Stimulated activated naive CD4-positive, alpha-beta T cell (primary cell): ENCODE data around the gene AKT1.

Experiments used
- DNase-seq, 6 experiments: peaks; one replicate each; lab custom pipeline; 2025; lab: John Stamatoyannopoulos, UW

The AKT1 gene

DNA sequence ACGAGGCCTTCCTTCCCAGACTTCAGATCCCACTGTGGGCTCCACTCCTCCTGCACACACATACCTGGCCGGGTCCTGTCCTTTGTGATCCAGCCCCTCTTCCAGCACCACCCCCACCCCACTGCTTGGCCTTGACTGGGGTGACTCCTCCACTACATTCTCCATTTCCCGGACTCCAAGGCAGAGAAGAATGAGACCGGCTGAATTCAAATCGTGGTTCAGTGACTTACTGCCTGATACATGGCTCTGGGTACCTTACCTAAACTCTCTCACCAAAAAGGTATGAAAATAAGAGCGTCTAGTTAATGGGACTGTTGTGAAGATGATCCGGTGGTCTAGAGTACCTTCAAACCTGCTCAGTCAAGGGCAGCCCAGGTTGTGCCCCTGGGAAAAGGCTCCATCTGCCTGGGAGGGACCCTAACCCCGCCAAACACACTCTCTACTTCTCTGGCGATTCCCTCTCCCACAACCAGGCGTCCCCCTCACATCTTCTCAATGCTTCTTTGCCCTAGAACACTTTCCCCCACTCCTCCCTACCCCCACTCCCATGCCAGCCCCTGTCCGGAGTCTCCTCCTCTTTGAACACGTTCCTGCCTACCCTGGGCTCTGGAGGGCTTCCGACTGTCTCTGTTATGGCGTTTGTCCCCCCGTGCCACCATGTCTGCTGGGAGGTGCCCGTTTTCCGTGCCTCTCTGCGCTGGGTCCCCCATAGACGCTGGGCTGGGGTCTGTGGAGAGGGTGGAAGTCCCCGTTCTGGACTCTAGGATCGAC, 3.9 kb upstream of the AKT1 start:
- DNase-seq = peak in 4 of 6 experiments; percentile 25 to 33 (median 31)

DNA sequence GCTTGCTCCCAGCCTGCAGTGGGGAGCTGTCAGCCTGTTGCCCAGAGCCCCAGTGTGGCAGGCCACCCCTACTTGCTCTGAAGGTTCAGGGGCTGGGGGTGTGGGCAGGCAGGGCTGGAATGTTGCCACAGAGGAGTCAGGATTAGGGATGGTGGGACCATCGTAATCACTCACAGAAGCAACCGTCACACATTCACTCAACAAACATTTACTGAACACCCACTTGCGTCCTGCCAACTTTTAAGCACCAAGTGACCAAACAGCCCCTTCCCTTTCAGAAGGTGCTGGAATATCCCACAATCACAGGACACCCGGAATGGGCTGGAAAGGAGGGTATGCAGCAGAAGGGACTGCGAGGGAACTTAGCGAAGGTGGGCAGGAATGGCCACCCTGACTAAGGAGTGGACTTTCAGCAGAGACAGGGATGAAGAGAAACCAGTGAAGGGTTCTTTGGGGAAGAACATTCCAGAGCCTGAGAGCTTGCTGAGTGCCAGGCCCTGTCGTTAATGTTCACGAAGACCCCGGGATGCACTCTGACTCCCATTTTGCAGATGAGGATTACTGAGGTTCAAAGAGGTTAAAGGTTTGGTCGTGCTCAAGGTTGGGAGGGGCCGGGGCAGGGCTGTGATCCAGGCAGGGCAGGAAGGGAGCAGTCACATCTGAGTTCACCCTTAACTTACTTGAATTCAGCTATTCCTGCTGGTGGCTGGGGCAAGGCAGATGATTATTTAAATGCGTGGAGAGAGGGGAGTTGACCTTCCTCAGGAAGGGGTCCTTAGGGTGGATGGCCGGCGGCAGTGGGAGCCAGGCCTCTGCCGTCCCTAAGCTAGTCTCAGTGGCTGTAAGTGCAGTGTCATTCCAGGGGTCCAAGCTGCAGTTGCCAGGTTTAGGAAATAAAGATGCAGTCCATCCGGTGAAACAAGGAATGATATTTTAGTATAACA, 3.0 kb upstream of the AKT1 start:
- no peak for DNase-seq

GRCh38 chr14:104797115-104798044, 1.8 kb upstream of the AKT1 start:
- no peak for DNase-seq

GRCh38 chr14:104796687-104797081, 1.1 kb upstream of the AKT1 start:
- DNase-seq = no peak

DNA sequence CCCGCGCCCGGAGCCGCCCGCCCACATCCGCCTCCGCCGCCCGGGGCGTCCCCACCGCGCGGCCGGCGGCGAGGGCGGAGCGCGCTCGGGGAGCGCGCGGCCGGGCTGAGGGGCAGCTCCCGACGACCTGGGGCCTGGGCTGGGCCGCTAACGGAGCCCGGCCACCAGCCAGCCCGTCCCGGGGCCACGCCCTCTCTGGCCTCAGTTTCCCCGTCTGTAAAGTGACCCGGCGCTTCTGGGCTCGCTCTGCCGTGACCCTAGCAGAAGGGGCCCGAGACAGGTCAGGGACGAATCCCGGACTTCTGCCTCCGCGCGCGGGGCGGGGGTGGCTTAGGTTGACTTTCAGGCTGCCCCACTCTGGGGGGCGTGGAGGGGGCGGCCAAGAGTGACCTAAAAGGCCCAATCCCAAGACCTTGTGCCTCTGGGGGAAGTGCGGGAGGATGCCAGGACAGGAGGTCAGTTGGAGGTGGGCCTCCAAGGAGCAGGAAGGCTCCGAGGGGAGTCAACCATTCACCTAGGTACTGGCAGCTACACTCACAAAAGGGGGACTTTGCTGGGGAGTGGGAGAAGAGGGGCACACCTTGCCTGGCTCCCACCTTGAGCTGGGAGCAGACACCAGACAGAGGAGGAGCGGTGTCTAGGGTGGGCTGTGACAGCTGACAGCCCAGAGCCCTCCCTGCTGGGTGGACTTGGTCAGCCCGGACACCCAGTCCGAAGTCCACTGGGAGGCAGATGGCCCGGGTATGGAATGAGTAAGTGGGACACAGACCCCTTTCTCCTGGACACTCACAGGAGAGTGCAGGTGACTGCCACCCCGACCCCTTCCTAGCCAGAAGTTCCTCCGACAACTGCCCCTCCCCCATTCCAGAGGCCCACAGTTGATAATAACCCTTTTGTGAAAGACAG, 486 bp upstream of the AKT1 start:
- DNase-seq = peak; percentile 28 to 55 (median 44)

DNA sequence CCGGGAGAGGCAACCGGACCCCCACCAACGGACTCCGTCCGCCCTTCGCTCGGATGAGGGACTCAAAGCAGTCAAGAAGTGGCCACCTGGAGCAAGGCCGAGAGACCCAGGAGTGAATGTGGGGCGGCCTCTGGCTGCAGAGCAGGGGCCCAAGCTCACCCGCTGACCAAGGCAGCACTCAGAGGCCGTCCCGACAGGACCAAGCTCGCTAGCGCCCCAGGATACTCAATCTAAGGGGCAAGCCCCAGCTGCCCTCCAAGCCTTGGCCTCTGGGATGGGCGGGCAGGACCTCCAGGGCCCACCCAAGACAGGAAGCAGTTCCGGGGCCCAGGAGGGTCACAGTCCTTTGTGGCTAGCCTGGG, 936 bp downstream of the AKT1 start:
- DNase-seq = no peak

- peak in 2 of 6 experiments; percentile 12 to 39 for DNase-seq
Observed at GRCh38 chr14:104794099-104794498, 1.4 kb downstream of the AKT1 start.

- DNase-seq = no peak
Observed at GRCh38 chr14:104793703-104793959, 1.9 kb downstream of the AKT1 start.

DNA sequence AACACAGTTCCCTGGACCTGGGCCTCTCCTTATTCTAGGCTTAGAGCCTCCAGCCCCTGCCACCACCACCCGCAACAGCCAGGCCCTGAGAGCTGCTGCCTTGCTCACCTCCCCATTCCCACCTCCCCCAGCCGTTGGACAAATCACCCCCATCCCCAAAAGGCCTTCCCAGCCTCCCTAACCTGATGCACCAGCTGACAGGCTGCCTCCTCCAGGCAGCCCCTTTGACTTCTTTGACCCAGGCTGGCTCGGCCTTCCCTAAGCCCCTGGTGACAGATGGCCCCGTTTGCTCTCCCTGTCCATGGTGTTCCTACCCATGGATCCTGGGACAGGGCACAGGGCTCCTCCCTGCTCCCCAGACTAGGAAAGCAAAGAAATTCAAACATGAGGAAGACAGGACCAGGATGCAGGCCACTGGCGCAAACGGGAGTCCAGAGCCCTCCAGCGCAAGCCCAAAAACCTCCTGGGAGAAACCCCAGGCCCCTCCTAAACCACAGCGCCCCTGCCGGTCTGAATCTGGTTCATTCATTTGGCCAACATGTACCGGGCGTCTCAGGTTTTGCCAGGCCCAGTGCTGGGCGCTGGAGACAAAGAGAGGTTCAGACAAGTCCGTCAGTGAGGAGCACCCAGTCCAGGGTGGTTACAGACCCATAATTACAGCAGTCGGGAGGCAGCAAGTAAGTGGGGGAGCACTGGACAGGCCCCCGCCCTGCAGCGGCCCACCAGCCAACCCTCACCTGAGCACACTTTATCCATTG, 2.4 kb downstream of the AKT1 start:
- DNase-seq = no peak

- no peak for DNase-seq
Observed at GRCh38 chr14:104792101-104792884, 3.3 kb downstream of the AKT1 start.

GRCh38 chr14:104791425-104791824, 4.1 kb downstream of the AKT1 start:
- DNase-seq = no peak

DNA sequence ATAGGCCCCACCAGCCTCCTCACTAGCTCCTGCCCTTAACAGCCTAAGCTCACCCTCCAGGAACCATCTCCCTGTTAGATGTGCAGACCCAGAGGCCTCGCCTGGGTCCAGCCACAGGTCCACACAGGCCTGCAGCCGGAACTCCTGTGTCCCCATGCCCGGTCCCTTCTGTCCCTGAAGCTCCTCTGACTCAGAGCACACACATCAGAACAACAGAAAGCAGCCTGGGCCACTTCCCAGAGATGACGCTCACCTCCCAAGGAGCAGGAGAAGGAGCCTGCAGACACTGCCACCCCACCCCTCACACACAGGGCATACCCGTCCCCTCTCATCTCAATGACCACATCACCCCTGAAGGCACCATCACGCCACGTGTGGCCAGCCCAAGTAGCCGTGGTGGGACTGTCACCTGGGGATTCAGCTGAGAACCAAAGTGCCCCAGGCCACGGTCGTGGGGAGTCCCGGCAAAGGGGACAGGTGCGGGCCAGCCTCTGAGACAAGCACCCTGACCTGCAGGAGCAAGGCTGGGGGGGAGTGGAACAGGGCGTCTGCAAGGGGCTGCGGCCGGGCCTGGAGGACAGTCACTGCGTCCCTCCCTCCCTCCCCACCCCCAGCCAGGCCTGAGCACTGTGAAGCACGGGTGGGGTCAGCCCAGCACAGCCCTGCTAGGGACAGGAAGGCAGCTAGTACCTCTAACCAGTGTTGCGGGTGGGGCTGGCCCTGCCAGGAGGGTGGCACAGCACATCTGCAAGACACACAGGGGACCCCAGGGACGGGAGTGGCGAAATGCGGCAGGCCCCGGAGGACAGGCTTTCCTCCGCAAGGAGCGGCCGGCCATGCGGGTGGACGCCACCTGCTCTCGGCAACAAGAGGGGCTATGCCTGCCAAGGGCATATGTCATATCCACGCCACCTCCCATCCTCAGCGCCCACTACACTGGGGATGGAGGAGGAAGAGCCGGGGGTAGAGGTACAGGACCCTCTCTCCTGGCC, 5.5 kb downstream of the AKT1 start:
- DNase-seq = no peak

DNA sequence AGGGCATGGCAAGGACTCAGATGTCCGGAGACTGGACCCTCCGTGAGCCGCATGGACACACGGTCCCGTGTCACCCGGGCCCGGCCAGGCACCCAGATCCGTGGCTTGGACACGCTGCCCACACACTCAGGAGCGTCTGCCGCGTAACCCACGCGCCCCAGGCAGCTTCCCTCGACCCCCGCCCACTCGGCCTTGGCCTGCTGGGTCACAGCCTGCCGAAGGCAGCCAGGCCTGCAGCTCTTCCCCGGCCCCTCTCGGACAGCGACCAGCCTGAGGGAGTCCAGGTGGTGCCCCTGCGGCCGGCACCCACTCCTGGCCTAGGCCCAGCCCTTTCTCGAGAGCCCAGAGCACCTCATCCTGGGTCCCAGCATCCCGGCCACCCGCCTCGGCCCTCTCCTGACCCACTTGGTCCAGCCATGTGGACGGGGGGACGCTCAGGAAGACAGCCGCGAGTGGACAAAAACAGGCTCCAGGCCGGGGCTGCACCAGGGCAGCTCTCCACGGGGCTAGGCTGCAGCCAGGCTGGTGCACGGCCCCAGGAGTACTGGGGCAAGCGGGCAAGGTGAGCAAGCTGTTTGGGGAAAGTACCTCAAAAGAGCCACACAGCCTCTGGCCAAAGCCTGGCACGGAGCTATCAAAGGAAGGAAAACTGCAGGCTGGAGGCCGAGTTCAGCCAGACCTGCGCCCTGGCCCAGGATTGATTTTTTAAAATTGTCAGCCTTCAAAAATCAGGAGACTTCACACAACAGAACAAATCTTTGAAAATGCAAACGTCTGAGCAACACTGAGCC, 6.5 kb downstream of the AKT1 start:
- DNase-seq = no peak

DNA sequence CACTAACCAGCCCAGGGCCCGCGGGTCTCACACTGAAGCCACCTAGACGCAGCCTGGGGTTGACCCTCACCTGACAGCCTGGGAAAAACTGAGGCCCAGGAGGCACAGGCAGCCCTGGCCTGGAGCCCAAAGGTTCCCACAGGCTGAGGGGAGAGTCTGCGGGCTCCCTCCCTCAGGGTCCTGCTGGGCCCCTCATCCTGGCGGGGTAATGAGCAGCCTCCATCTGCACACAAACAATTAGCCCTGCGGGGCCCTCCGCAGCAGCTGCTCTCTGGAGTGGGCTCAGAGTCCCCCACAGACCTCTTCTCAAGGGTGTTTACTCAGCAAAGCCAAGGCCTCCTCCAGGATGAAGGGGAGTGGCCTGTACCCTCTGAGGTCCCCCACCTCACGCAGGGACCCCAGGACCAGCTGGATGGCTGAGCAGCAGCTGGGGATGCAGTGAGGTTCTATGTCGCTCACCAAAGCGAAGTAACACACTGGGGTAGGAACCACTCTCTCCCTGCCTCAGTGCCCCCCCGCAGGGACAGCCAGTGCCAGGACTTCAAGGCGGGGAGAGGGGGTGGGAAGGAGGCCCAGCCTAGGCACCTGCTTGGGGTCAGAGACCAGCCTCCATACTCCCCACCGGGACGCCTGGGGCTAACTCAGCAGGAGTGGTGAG, 7.3 kb downstream of the AKT1 start:
- no peak for DNase-seq

DNA sequence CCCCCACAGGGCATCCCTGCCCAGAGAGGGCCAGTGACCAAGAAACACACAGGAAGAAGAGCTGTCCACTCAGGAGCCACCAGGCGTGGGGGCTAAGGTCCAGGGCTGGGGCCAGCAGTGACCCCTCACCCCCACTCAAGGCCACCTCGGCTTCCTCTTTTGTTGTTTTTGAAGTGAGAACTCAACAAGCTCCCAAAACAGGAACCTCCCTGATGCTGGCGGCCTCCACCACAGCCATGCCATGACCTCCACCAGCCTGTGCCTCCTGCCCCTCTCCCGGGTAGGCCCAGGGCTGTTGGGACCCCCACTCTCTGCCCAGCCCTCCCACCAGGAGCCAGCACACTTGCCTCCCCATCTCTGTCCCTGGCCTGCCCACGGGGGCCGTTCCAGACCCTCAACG, 7.8 kb downstream of the AKT1 start:
- no peak for DNase-seq

DNA sequence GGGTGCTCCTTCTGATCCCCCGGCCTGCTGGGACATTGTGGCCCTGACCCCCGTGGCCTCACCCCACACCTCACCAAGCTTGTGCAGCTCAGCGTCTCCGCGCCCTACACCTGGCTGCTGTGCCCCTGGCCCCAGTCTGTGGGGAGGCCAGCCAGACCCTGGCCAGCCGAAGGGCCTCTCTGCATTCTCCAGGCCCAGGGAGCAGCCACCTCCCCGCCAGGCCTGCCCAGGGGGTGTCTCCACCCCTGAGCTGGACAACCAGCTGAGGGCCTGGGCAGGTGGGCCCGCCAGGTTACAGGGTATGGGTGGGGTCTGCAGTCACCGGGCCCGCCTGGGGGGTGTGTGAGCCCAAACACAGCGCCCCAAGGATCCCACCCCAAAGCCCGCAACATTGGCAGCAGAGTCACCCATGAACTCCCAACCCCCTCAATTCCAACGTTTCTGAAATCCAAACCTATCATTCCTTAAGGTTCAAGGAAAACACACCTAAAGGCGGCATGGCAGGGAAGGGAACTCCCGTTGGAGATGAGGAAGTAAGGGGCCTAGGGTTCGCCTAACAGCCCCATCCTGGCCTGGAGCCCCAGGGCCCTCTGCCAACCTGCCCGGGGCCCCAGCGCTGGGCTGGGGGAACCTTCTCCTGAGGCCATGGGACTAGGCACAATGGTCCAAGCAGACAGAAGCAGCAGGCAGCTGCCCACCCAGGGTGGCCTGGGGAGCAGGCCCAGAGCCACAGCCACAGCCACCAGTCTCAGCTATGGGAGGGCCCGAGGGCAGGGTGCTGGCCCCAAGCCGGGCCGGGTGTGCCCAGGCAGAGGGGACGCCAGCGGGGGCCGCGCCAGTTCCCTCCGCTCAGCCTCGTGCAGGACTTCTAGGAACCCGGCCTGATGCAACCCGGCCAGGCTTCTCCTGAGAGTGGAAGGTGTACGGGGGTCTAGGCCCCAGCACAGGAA, 8.5 kb downstream of the AKT1 start:
- no peak for DNase-seq
